H1 (cell line): Measurements from ENCODE around the gene RAB11FIP3. TPM values are rescaled to one million over a fixed set of nuclear protein-coding genes. Genes with fewer than 3 reads are reported as not detected.

Experiments used
- CTCF ChIA-PET: fragments of 300-600 bp; sonication (Branson Sonifier 250); formaldehyde crosslinking; loops from one replicate; lab custom pipeline; 2021; ENCODE audit not compliant: partially characterized antibody; lab: Charles Lee
- POLR2A ChIA-PET: fragments of 300-600 bp; sonication (Branson Sonifier 250); formaldehyde crosslinking; loops from one replicate; lab custom pipeline; 2021; ENCODE audit warnings: inconsistent platforms; ENCODE audit not compliant: partially characterized antibody; lab: Charles Lee
- DNase-seq, 2 experiments: peaks; one replicate each; pipeline versions ENCODE4 v3.0.0 to v3.0.0-alpha.2; 2010 to 2022; ENCODE audit warnings: low spot score in 2 of 2, low read depth in 1 of 2, mixed read lengths in 1 of 2
- FAIRE-seq: peaks from 2 replicates; lab custom pipeline; 2011; peaks lifted over from hg19 to GRCh38; lab: Jason Lieb, UNC
- H2AFZ ChIP-seq: 2 replicates; pipeline ENCODE4 v1.8.1; 2012; ENCODE audit warnings: low read length, inconsistent platforms
- H2AK5ac ChIP-seq: 2 replicates; pipeline ENCODE4 v1.6.1; 2013; ENCODE audit warnings: low read depth, low read length
- H2BK120ac ChIP-seq: replicated peaks from 2 replicates; pipeline ENCODE3; 2013; ENCODE audit warnings: low read depth, low read length, inconsistent platforms
- H2BK12ac ChIP-seq: 2 replicates; pipeline ENCODE4 v1.6.1; 2013; ENCODE audit warnings: low read depth, low read length
- H2BK15ac ChIP-seq: 2 replicates; pipeline ENCODE4 v1.6.1; 2013; ENCODE audit warnings: low read length
- H2BK20ac ChIP-seq: 2 replicates; pipeline ENCODE4 v1.6.1; 2013; ENCODE audit warnings: low read length
- H2BK5ac ChIP-seq: 2 replicates; pipeline ENCODE4 v1.6.1; 2013; ENCODE audit warnings: low read depth, low read length
- H3K14ac ChIP-seq: 2 replicates; pipeline ENCODE4 v1.6.1; 2013; ENCODE audit warnings: inconsistent platforms; ENCODE audit not compliant: insufficient read length
- H3K18ac ChIP-seq: 2 replicates; pipeline ENCODE4 v1.6.1; 2013; ENCODE audit warnings: low read length; ENCODE audit errors: extremely low read depth
- H3K23ac ChIP-seq: 2 replicates; pipeline ENCODE4 v1.6.1; 2013; ENCODE audit warnings: inconsistent platforms; ENCODE audit not compliant: insufficient read length
- H3K23me2 ChIP-seq: 2 replicates; pipeline ENCODE4 v1.6.1; 2013; ENCODE audit warnings: low read depth, low read length
- H3K27ac ChIP-seq: 2 replicates; pipeline ENCODE4 v1.6.1; 2011; ENCODE audit warnings: low read depth, low read length, inconsistent platforms
- H3K27me3 ChIP-seq, 4 experiments: replicated peaks in 1 of 4; 1 replicate in 1 of 4; 2 replicates in 3 of 4; pipeline versions ENCODE4 v1.6.1 to v1.8.1; 2011 to 2013; ENCODE audit warnings: low read length in 3 of 4, mild to moderate bottlenecking in 3 of 4, inconsistent platforms in 2 of 4, mixed read lengths in 2 of 4, moderate library complexity in 1 of 4; ENCODE audit not compliant: control insufficient read depth in 3 of 4, insufficient read depth in 3 of 4; ENCODE audit errors: extremely low read depth in 1 of 4
- H3K36me3 ChIP-seq, 4 experiments: 2 replicates each; pipeline versions ENCODE4 v1.6.1 to v1.8.1; 2011 to 2013; ENCODE audit warnings: mild to moderate bottlenecking in 4 of 4, low read length in 3 of 4, moderate library complexity in 2 of 4, control low read depth in 1 of 4, inconsistent platforms in 1 of 4; ENCODE audit not compliant: insufficient read depth in 4 of 4, control insufficient read depth in 2 of 4
- H3K4ac ChIP-seq: replicated peaks from 2 replicates; pipeline ENCODE3; 2013; ENCODE audit warnings: low read length, low read depth, mixed read lengths, inconsistent platforms; ENCODE audit not compliant: insufficient read length
- H3K4me1 ChIP-seq, 4 experiments: replicated peaks in 1 of 4; 1 replicate in 1 of 4; 2 replicates in 3 of 4; pipeline versions ENCODE4 v1.6.1 to v1.8.1; 2011 to 2013; ENCODE audit warnings: low read length in 3 of 4, inconsistent platforms in 2 of 4, mixed read lengths in 1 of 4; ENCODE audit not compliant: insufficient read depth in 4 of 4, control insufficient read depth in 3 of 4
- H3K4me2 ChIP-seq, 2 experiments: 2 replicates each; pipeline versions ENCODE4 v1.6.1 to v1.8.1; 2011 to 2013; ENCODE audit warnings: low read depth in 2 of 2, low read length in 2 of 2, control low read depth in 1 of 2, inconsistent platforms in 1 of 2, mild to moderate bottlenecking in 1 of 2; ENCODE audit not compliant: insufficient read depth in 1 of 2
- H3K4me3 ChIP-seq, 4 experiments: fragments of 200-600, 300-600 bp in 1 of 4; sonication (generic), shearing (Covaris generic), sonication (Bioruptor Twin) in 1 of 4; 2 replicates each; pipeline versions ENCODE4 v1.5.1 to v1.8.1; 2011 to 2016; ENCODE audit warnings: low read length in 4 of 4, low read depth in 3 of 4, control low read depth in 2 of 4, inconsistent platforms in 2 of 4, mild to moderate bottlenecking in 2 of 4, mixed read lengths in 1 of 4, moderate library complexity in 1 of 4; ENCODE audit not compliant: insufficient read depth in 2 of 4; ENCODE audit errors: extremely low read depth in 1 of 4
- H3K56ac ChIP-seq: replicated peaks from 2 replicates; pipeline ENCODE3; 2013; ENCODE audit warnings: low read depth, mild to moderate bottlenecking, mixed read lengths, low read length, inconsistent platforms; ENCODE audit not compliant: insufficient read length
- H3K79me1 ChIP-seq: 2 replicates; pipeline ENCODE4 v1.6.1; 2013; ENCODE audit warnings: low read depth, low read length, control low read depth
- H3K79me2 ChIP-seq, 2 experiments: 2 replicates each; pipeline versions ENCODE4 v1.6.1 to v1.8.1; 2012 to 2013; ENCODE audit warnings: low read length in 2 of 2, mild to moderate bottlenecking in 2 of 2, inconsistent platforms in 1 of 2; ENCODE audit not compliant: insufficient read depth in 2 of 2, control insufficient read depth in 1 of 2
- H3K9ac ChIP-seq, 4 experiments: replicated peaks in 1 of 4; 1 replicate in 1 of 4; 2 replicates in 3 of 4; pipeline versions ENCODE4 v1.6.1 to v1.8.1; 2011 to 2013; ENCODE audit warnings: low read depth in 3 of 4, low read length in 3 of 4, control low read depth in 2 of 4, mild to moderate bottlenecking in 2 of 4, moderate library complexity in 2 of 4, inconsistent platforms in 1 of 4; ENCODE audit errors: extremely low read depth in 1 of 4
- H3K9me3 ChIP-seq, 2 experiments: 2 replicates each; pipeline versions ENCODE4 v1.6.1 to v1.8.1; 2012 to 2013; ENCODE audit warnings: mild to moderate bottlenecking in 2 of 2, moderate library complexity in 2 of 2, control low read depth in 1 of 2, inconsistent platforms in 1 of 2, low read depth in 1 of 2, low read length in 1 of 2, mixed read lengths in 1 of 2; ENCODE audit not compliant: insufficient read depth in 2 of 2
- H4K20me1 ChIP-seq, 2 experiments: replicated peaks in 1 of 2; 2 replicates each; pipeline versions ENCODE3 to v1.8.1; 2011 to 2013; ENCODE audit warnings: inconsistent platforms in 2 of 2, low read length in 2 of 2, mild to moderate bottlenecking in 1 of 2; ENCODE audit not compliant: insufficient read depth in 2 of 2, control insufficient read depth in 1 of 2
- H4K5ac ChIP-seq: 2 replicates; pipeline ENCODE4 v1.6.1; 2013; ENCODE audit warnings: low read length, low read depth, mixed read lengths, inconsistent platforms; ENCODE audit not compliant: insufficient read length
- H4K8ac ChIP-seq: 2 replicates; pipeline ENCODE4 v1.8.0; 2013; ENCODE audit warnings: mild to moderate bottlenecking, moderate library complexity, low read length, inconsistent platforms; ENCODE audit not compliant: insufficient read depth; ENCODE audit errors: extremely low read depth
- H4K91ac ChIP-seq: replicated peaks from 2 replicates; pipeline ENCODE3; 2013; ENCODE audit warnings: low read length, mixed read lengths, inconsistent platforms; ENCODE audit not compliant: insufficient read length
- BRCA1 ChIP-seq: IDR thresholded peaks from 2 replicates; pipeline ENCODE4 v1.6.1; 2012; ENCODE audit warnings: low read depth, low read length, improper control_type of control experiment
- KDM5A ChIP-seq: fragments of 200-600 bp; IDR thresholded peaks from 2 replicates; pipeline ENCODE4 v1.7.1; 2012; ENCODE audit warnings: mild to moderate bottlenecking, low read length, inconsistent platforms, mixed read lengths
- POU5F1 ChIP-seq: IDR thresholded peaks from 2 replicates; pipeline ENCODE4 v1.6.1; 2011; ENCODE audit warnings: low read depth, mild to moderate bottlenecking, low read length, moderate library complexity
- USF2 ChIP-seq: IDR thresholded peaks from 2 replicates; pipeline ENCODE4 v1.6.1; 2011; ENCODE audit warnings: low read length, improper control_type of control experiment
- WGBS, 2 experiments: shearing (Covaris generic) in 1 of 2; methylation state at CpG; one replicate each; pipeline versions ENCODE4 v1.1.6 to v1.1.7; 2013 to 2015; ENCODE audit warnings: low lambda C conversion rate in 2 of 2, mixed read lengths in 2 of 2, inconsistent platforms in 1 of 2, low coverage in 1 of 2, missing lambda C conversion rate in 1 of 2; ENCODE audit not compliant: insufficient replicate concordance in 2 of 2, insufficient coverage in 1 of 2, insufficient read length in 1 of 2; ENCODE audit errors: extremely low coverage in 1 of 2, missing lambda C conversion rate in 1 of 2; 5-methylcytosine and 5-hydroxymethylcytosine counted together
- polyA plus RNA-seq, 7 experiments: library from polyadenylated mRNA; depleted of rRNA in 3 of 7; stranded (reverse) in 5 of 7; unstranded in 2 of 7; fragments of >200 nt in 5 of 7; fragments of 200-250 nt in 2 of 7; gene quantifications; 1 replicate in 5 of 7; 2 replicates in 1 of 7; 4 replicates in 1 of 7; pipeline versions ENCODE4 v1.2.1 to v1.2.3, GENCODE V29; 2011 to 2013; ENCODE audit warnings: missing spikeins in 2 of 7, mixed read lengths in 2 of 7
- total RNA-seq: library from RNA; stranded (reverse); fragmentation: NEBNext Ultra II Directional; extraction: Animal tissue kit (Norgen Biotek cat#: 25700); gene quantifications from 2 replicates; pipeline ENCODE4 v1.2.1, GENCODE V29; 2021

RAB11FIP3 gene
- total and polyA plus RNA-seq, 2 of the 8 experiments (the other 6 are each of a cell fraction or from before 2014, with no cell fraction given): 9.3 to 35.2 TPM

DNA sequence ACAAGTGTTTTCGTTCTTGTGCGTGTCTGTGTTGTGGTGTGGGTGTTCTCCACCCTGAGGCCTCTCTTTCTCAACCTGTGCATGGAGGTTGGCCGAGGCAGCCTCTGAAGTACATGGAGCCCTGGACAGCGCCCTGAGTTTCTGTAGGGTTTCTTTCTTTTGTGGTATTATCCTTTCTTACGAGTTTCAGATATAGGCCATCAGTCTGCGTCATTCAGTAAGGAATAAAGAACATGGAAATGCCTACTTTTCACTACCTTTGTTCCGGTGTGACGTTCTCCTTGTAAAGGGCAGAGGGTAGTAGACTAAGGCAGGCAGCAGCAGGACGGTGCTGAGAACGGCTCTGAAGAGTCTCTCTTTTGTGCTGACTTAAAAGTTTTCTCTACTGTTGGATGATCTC, 18.6 kb downstream of the RAB11FIP3 start:
- Histone ChIP-seq H3K9ac (no peak overlapping the region), H2BK20ac (no peak overlapping the region), H4K5ac (no peak overlapping the region), H3K23ac (no peak overlapping the region), H2AFZ (no peak overlapping the region), H3K4me2 (no peak overlapping the region), H3K79me1 (peaks cover 5% of the 10 kb centered on the region), H3K23me2 (no peaks in the 10 kb centered on the region), H3K56ac (no peak overlapping the region), H2AK5ac (no peak overlapping the region), H4K91ac (no peak overlapping the region), H3K4me3 (no peak overlapping the region), H4K8ac (0 out of 2 replicates have a peak overlapping the region, but pooled peaks have one; percentile 41), H2BK120ac (no peak overlapping the region), H3K36me3 (no peaks in the 10 kb centered on the region), H3K27ac (no peak overlapping the region), H2BK15ac (no peak overlapping the region), H2BK12ac (no peak overlapping the region), H4K20me1 (peaks cover 0 to 9% of the 10 kb centered on the region in 2 experiments), H3K79me2 (peaks cover 0 to 27% of the 10 kb centered on the region in 2 experiments; a peak in 2 of 4 replicates), H3K4me1 (no peaks in the 10 kb centered on the region), H3K4ac (no peak overlapping the region), H3K9me3 (no peaks in the 10 kb centered on the region), H3K27me3 (no peaks in the 10 kb centered on the region), H3K14ac (no peak overlapping the region), H3K18ac (no peak overlapping the region), H2BK5ac (no peak overlapping the region)
- FAIRE-seq (no peak), DNase-seq (no peak)
- TF ChIP-seq BRCA1: no peak
- TF ChIP-seq KDM5A: no peak
- TF ChIP-seq POU5F1: no peak
- no peak for TF ChIP-seq USF2
- CTCF ChIA-PET: no interaction called here
- POLR2A ChIA-PET: no interaction called here
- WGBS, 2 experiments: 93% methylated on average over 10 of the region's 10 CpGs; no CpG with 5 or more reads in 1 of the 2 experiments
